Neural progenitor cell (in vitro differentiated cells): ENCODE data around the gene KRTAP10-5. TPM values are rescaled to one million over a fixed set of nuclear protein-coding genes. Genes with fewer than 3 reads are reported as not detected.
"Not testable (repeated sequence)": the region's sequence is repeated elsewhere in the genome, so short reads cannot be mapped to it uniquely, and the experiment has no call there.

Experiments
- DNase-seq: peaks from one replicate; pipeline ENCODE4 v3.0.0-alpha.2; 2016; ENCODE audit warnings: low spot score
- H2AFZ ChIP-seq: fragments of 200-600 bp; sonication (generic); replicated peaks from 2 replicates; pipeline ENCODE4 v1.6.1; 2016; ENCODE audit warnings: antibody characterized with exemption
- H3F3A ChIP-seq: fragments of 200-600 bp; sonication (generic); 2 replicates; pipeline ENCODE4 v1.6.1; 2016; ENCODE audit warnings: antibody characterized with exemption, low read depth
- H3K27ac ChIP-seq: fragments of 200-600 bp; sonication (generic); 2 replicates; pipeline ENCODE4 v1.5.1; 2016; ENCODE audit warnings: mild to moderate bottlenecking
- H3K27me3 ChIP-seq: fragments of 200-600 bp; sonication (generic); 2 replicates; pipeline ENCODE4 v1.6.1; 2016; ENCODE audit warnings: mild to moderate bottlenecking, moderate library complexity
- H3K36me3 ChIP-seq: fragments of 200-600 bp; sonication (generic); 2 replicates; pipeline ENCODE4 v1.5.1; 2016
- H3K4me1 ChIP-seq: fragments of 200-600 bp; sonication (generic); 2 replicates; pipeline ENCODE4 v1.6.1; 2016; ENCODE audit warnings: mixed run types
- H3K4me2 ChIP-seq: fragments of 200-600 bp; sonication (generic); 2 replicates; pipeline ENCODE4 v1.6.1; 2016
- H3K4me3 ChIP-seq: fragments of 200-600 bp; sonication (generic); 2 replicates; pipeline ENCODE4 v1.5.1; 2016
- H3K79me2 ChIP-seq: fragments of 200-600 bp; sonication (generic); 2 replicates; pipeline ENCODE4 v1.6.1; 2016; ENCODE audit warnings: low read depth
- H3K9ac ChIP-seq: fragments of 200-600 bp; sonication (generic); 2 replicates; pipeline ENCODE4 v1.6.1; 2016
- H3K9me3 ChIP-seq: fragments of 200-600 bp; sonication (generic); 2 replicates; pipeline ENCODE4 v1.5.1; 2016; ENCODE audit warnings: low read depth
- H4K20me1 ChIP-seq: fragments of 200-600 bp; sonication (generic); 2 replicates; pipeline ENCODE4 v1.6.1; 2016; ENCODE audit warnings: low read depth
- H3K27ac Mint-ChIP-seq: 3 replicates; pipeline ENCODE4 v1.8.0; 2021; ENCODE audit warnings: mixed read lengths
- H3K27me3 Mint-ChIP-seq: 2 replicates; pipeline ENCODE4 v1.8.0; 2022; ENCODE audit warnings: low read depth, mild to moderate bottlenecking, inconsistent platforms, moderate library complexity, mixed read lengths; ENCODE audit not compliant: insufficient read depth
- H3K36me3 Mint-ChIP-seq: 3 replicates; pipeline ENCODE4 v1.8.0; 2021; ENCODE audit warnings: mixed read lengths
- H3K4me1 Mint-ChIP-seq: 3 replicates; pipeline ENCODE4 v1.8.0; 2021; ENCODE audit warnings: mixed read lengths
- H3K4me3 Mint-ChIP-seq: 3 replicates; pipeline ENCODE4 v1.8.0; 2021; ENCODE audit warnings: mild to moderate bottlenecking, moderate library complexity, mixed read lengths
- H3K9me3 Mint-ChIP-seq: 3 replicates; pipeline ENCODE4 v1.8.0; 2020; ENCODE audit warnings: mixed read lengths
- EZH2 ChIP-seq: fragments of 200-600 bp; sonication (generic); IDR thresholded peaks from 2 replicates; pipeline ENCODE4 v1.6.1; 2017; ENCODE audit warnings: antibody characterized with exemption, mild to moderate bottlenecking, moderate library complexity
- EZH2phosphoT487 ChIP-seq: fragments of 200-600 bp; sonication (generic); IDR thresholded peaks from 2 replicates; pipeline ENCODE4 v1.6.1; 2017; ENCODE audit warnings: antibody characterized with exemption
- total RNA-seq: library from RNA; depleted of rRNA; stranded (reverse); fragments of >200 nt; gene quantifications from 2 replicates; pipeline ENCODE4 v1.2.3, GENCODE V29; 2015; ENCODE audit warnings: low replicate concordance
- TF ChIP-seq, protein P1 (sequence below): fragments of 200-600 bp; sonication (generic); IDR thresholded peaks from 2 replicates; pipeline ENCODE4 v1.5.1; 2017; ENCODE audit warnings: antibody characterized with exemption, mild to moderate bottlenecking

KRTAP10-5 gene
- total RNA-seq, 1 donor from 2014 or later, result not detected

- H3K4me3 ChIP-seq, result no peak overlapping the region
- peaks cover 3% of the 10 kb centered on the region for H3K27me3 Mint-ChIP-seq
- H3K27me3 ChIP-seq, result no peaks in the 10 kb centered on the region
- no peak overlapping the region for H3K27ac ChIP-seq
- H4K20me1 ChIP-seq, result no peaks in the 10 kb centered on the region
- H3K36me3 Mint-ChIP-seq, result no peaks in the 10 kb centered on the region
- H3K9me3 ChIP-seq, result peaks cover 3% of the 10 kb centered on the region
- H2AFZ ChIP-seq, result no peak overlapping the region
- H3K79me2 ChIP-seq, result no peaks in the 10 kb centered on the region
- no peak overlapping the region for H3K9ac ChIP-seq
- peaks cover 15% of the 10 kb centered on the region for H3K4me1 Mint-ChIP-seq
- no peak for DNase-seq
- H3F3A ChIP-seq, result peaks cover 24% of the 10 kb centered on the region
- no peak for TF ChIP-seq EZH2phosphoT487
- H3K27ac Mint-ChIP-seq, result no peak overlapping the region
- H3K4me2 ChIP-seq, result no peak overlapping the region
- H3K4me1 ChIP-seq, result peaks cover 25% of the 10 kb centered on the region
- H3K4me3 Mint-ChIP-seq, result no peak overlapping the region
- H3K9me3 Mint-ChIP-seq, result peaks cover 2% of the 10 kb centered on the region
- H3K36me3 ChIP-seq, result no peaks in the 10 kb centered on the region
Observed at GRCh38 chr21:44594406-44594916, 14.1 kb upstream of the KRTAP10-5 start.

- Histone ChIP-seq H3K9me3 (peaks cover 3% of the 10 kb centered on the region), H3K4me1 (peaks cover 21% of the 10 kb centered on the region), H3K27me3 (no peaks in the 10 kb centered on the region), H3K4me2 (no peak overlapping the region), H3K27ac (no peak overlapping the region), H4K20me1 (no peaks in the 10 kb centered on the region), H3K79me2 (no peaks in the 10 kb centered on the region), H2AFZ (no peak overlapping the region), H3K9ac (no peak overlapping the region), H3K4me3 (no peak overlapping the region), H3K36me3 (no peaks in the 10 kb centered on the region), H3F3A (peaks cover 17% of the 10 kb centered on the region)
- Mint-ChIP-seq H3K27ac (peak overlapping the region; percentile 62), H3K27me3 (peaks cover 3% of the 10 kb centered on the region), H3K4me1 (peaks cover 17% of the 10 kb centered on the region), H3K36me3 (no peaks in the 10 kb centered on the region), H3K9me3 (peaks cover 2% of the 10 kb centered on the region), H3K4me3 (no peak overlapping the region)
- DNase-seq, result no peak
- no peak for TF ChIP-seq EZH2phosphoT487
- TF ChIP-seq, protein P1, sequence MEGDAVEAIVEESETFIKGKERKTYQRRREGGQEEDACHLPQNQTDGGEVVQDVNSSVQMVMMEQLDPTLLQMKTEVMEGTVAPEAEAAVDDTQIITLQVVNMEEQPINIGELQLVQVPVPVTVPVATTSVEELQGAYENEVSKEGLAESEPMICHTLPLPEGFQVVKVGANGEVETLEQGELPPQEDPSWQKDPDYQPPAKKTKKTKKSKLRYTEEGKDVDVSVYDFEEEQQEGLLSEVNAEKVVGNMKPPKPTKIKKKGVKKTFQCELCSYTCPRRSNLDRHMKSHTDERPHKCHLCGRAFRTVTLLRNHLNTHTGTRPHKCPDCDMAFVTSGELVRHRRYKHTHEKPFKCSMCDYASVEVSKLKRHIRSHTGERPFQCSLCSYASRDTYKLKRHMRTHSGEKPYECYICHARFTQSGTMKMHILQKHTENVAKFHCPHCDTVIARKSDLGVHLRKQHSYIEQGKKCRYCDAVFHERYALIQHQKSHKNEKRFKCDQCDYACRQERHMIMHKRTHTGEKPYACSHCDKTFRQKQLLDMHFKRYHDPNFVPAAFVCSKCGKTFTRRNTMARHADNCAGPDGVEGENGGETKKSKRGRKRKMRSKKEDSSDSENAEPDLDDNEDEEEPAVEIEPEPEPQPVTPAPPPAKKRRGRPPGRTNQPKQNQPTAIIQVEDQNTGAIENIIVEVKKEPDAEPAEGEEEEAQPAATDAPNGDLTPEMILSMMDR, result no peak
- TF ChIP-seq EZH2, result no peak
Observed at GRCh38 chr21:44593598-44594405, 13.4 kb upstream of the KRTAP10-5 start.

DNA sequence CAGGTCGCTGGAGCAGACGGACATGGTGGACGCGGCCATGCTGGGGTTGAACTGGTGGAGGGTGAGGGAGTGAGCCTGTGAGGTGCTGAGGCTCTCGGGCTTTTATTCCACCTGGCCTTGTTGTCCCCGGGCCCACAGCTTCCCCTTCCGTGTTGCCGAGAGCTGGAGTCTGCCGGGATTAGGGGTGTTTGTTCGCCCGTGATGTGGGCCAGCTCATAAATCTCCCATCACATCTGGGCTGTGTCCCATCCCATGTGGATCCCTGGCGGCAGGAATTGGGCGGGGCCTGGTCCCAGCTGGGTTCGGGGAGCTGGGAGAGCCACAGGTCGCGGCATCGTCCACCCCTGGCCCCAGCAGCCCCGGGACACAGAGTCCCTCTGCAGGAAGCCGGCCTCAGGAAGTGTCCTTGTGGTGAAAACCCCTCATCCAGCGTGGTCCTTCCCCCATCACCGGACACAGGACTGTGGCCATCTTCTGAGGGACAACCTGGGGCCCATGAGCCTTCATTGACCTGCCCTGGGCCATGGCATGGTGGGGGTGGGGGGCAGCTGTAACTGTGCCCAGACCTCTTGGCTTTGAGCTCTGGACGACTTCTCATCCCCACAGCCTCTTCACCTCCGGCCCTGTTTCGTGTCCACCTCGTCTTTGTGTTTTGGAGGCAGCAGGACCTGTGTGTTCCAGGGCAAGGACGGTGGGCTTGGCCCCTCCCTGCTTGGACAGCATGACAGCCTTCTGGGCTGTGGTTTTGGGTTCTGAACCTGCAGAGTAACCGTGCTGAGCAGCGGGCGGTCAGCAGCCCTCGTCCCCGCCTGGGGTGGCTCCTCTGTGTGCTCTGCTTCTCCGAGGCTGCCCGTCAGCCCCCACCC lies 12.3 kb upstream of the KRTAP10-5 start, which contains the start of gene KRTAP10-6:
TSS of gene KRTAP10-6 (minus strand) at position 60 of the 866 bp plus-strand sequence. CDS start at position 39, 21 bp downstream.
- TF ChIP-seq, protein P1, result no peak
- TF ChIP-seq EZH2, result no peak
- no peak for TF ChIP-seq EZH2phosphoT487
- Histone ChIP-seq H3K4me2 (no peak within 1 kb of the TSS), H3F3A (peaks cover 6% of the 10 kb centered on the region), H4K20me1 (no peaks in the 10 kb centered on the region), H3K9ac (no peak within 1 kb of the TSS), H3K79me2 (no peaks in the 10 kb centered on the region), H3K9me3 (no peaks in the 10 kb centered on the region), H3K27me3 (no peaks in the 10 kb centered on the region), H3K4me1 (peaks cover 12% of the 10 kb centered on the region), H3K27ac (no peak within 1 kb of the TSS), H3K36me3 (no peaks in the 10 kb centered on the region), H2AFZ (peak within 1 kb of the TSS; percentile 42), H3K4me3 (no peak within 1 kb of the TSS)
- Mint-ChIP-seq H3K36me3 (no peaks in the 10 kb centered on the region), H3K27me3 (peaks cover 3% of the 10 kb centered on the region), H3K27ac (peak within 1 kb of the TSS; percentile 62), H3K4me1 (peaks cover 15% of the 10 kb centered on the region), H3K9me3 (no peaks in the 10 kb centered on the region), H3K4me3 (no peak within 1 kb of the TSS)
- DNase-seq, result no peak

- H4K20me1 ChIP-seq, DNase-seq, H3K79me2 ChIP-seq, H3K4me3 Mint-ChIP-seq, H3K4me1 ChIP-seq, H3K27me3 ChIP-seq, H3K9ac ChIP-seq, H3K4me2 ChIP-seq, H2AFZ ChIP-seq, H3K36me3 Mint-ChIP-seq, H3K27ac ChIP-seq, H3F3A ChIP-seq, H3K27ac Mint-ChIP-seq, H3K9me3 ChIP-seq, H3K36me3 ChIP-seq, H3K4me3 ChIP-seq, H3K9me3 Mint-ChIP-seq, H3K27me3 Mint-ChIP-seq: not testable (repeated sequence)
- H3K4me1 Mint-ChIP-seq, result peaks cover 15% of the 10 kb centered on the region
Observed at GRCh38 chr21:44591801-44592130, 11.4 kb upstream of the KRTAP10-5 start.

DNA sequence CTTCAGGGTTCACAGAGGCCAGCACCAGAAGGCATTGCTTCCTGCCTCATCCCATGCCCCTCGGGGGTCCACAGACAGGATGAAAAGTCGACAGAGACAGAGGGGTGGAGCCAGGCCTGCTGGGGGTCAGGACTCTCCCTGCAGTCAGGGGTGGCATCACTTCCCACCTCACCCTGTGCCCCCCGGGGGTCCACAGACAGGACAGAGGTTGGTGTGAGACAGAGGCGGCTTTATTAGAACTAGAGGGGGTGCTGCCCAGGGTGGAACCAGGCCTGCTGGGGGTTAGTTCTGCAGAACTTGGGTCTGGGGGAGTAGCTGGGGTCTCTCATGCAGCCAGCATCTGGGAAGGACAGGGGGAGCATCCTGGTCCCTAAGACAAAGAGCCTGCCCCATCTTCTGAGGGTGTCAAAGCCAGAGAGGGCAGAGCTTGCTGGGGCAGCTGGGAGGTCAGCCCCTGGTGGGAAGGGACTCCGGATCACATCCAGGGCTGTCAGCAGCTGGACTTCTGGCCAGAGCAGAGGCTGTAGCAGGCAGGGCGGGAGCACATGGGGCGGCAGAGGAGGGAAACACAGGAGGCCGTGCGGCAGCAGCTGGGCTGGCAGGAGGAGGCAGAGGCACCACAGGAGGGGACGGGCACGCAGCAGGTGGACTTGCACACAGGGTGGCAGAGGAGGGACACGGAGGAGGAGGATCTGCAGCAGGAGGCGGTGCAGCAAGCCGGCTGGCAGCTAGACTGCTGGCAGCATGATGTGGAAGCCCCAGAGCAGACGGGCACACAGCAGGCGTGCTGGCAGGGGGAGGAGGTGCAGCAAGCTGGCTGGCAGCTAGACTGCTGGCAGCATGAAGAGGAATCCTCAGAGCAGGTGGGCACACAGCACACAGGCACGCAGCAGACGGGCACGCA lies 10.7 kb upstream of the KRTAP10-5 start:
- H3K4me3 ChIP-seq, H3K9me3 ChIP-seq, H3K27me3 ChIP-seq, H3K27ac ChIP-seq, H3K4me3 Mint-ChIP-seq, H3K79me2 ChIP-seq, H3K27me3 Mint-ChIP-seq, H3K27ac Mint-ChIP-seq, H3K4me2 ChIP-seq, H3K36me3 Mint-ChIP-seq, H2AFZ ChIP-seq, H3K36me3 ChIP-seq, H3K4me1 ChIP-seq, H4K20me1 ChIP-seq, H3F3A ChIP-seq, H3K9ac ChIP-seq, DNase-seq, H3K9me3 Mint-ChIP-seq: not testable (repeated sequence)
- H3K4me1 Mint-ChIP-seq, result peaks cover 15% of the 10 kb centered on the region
